DMS153 treated with DMSO at 0.1 percent for 48 hours (cell line): ENCODE results near the gene DOK6.

Experiments used
- DNase-seq: peaks from one replicate; lab custom pipeline; 2025; ENCODE audit not compliant: unreplicated experiment; lab: John Stamatoyannopoulos, UW

Gene DOK6

GRCh38 chr18:69537183-69537582 is 136.5 kb downstream of the DOK6 start:
- no peak for DNase-seq

- DNase-seq: no peak
These were observed 138.2 kb downstream of the DOK6 start for GRCh38 chr18:69538849-69539248.

- DNase-seq: no peak
These were observed 138.7 kb downstream of the DOK6 start for GRCh38 chr18:69539404-69539803.

- DNase-seq: no peak
These were observed 155.5 kb downstream of the DOK6 start for GRCh38 chr18:69556228-69556627.

- no peak for DNase-seq
These were observed 156.6 kb downstream of the DOK6 start for GRCh38 chr18:69557282-69557681.

- no peak for DNase-seq
These were observed 157.4 kb downstream of the DOK6 start for GRCh38 chr18:69558052-69558451.

GRCh38 chr18:69559604-69560003 is 158.9 kb downstream of the DOK6 start:
- no peak for DNase-seq

GRCh38 chr18:69564602-69565001 is 163.9 kb downstream of the DOK6 start:
- no peak for DNase-seq

- no peak for DNase-seq
These were observed 167.3 kb downstream of the DOK6 start for GRCh38 chr18:69567813-69568488.

- no peak for DNase-seq
These were observed 168.4 kb downstream of the DOK6 start for GRCh38 chr18:69569133-69569532.

GRCh38 chr18:69574401-69574800 is 173.7 kb downstream of the DOK6 start:
- DNase-seq: no peak

GRCh38 chr18:69580107-69580506 is 179.4 kb downstream of the DOK6 start:
- peak; percentile 26 for DNase-seq

- DNase-seq: no peak
These were observed 183.7 kb downstream of the DOK6 start for GRCh38 chr18:69584429-69584828.

- no peak for DNase-seq
These were observed 185.0 kb downstream of the DOK6 start for GRCh38 chr18:69585696-69586095.

GRCh38 chr18:69586537-69586936 is 185.8 kb downstream of the DOK6 start:
- no peak for DNase-seq

GRCh38 chr18:69588301-69588700 is 187.6 kb downstream of the DOK6 start:
- no peak for DNase-seq

- no peak for DNase-seq
These were observed 189.5 kb downstream of the DOK6 start for GRCh38 chr18:69590150-69590549.

- no peak for DNase-seq
These were observed 195.7 kb downstream of the DOK6 start for GRCh38 chr18:69596345-69596744.

GRCh38 chr18:69597561-69597960 is 196.9 kb downstream of the DOK6 start:
- DNase-seq: no peak

- peak; percentile 68 for DNase-seq
These were observed 198.7 kb downstream of the DOK6 start for GRCh38 chr18:69599377-69599776.

- no peak for DNase-seq
These were observed 211.6 kb downstream of the DOK6 start for GRCh38 chr18:69612242-69612641.

- DNase-seq: no peak
These were observed 215.4 kb downstream of the DOK6 start for GRCh38 chr18:69616114-69616513.

GRCh38 chr18:69617408-69617807 is 216.7 kb downstream of the DOK6 start:
- no peak for DNase-seq
